ENCODE results near the gene IFNLR1. TPM values are rescaled to one million over a fixed set of nuclear protein-coding genes. Genes with fewer than 3 reads are reported as not detected.

Gene IFNLR1
- total RNA-seq, 1 experiment from 2014 or later: 9.6 TPM

- Histone ChIP-seq H3K4me2 (ENCODE audit: insufficient read depth, insufficient read length, low read length) (no peak overlapping the region), H3K56ac (ENCODE audit: insufficient read length, low read depth, low read length) (no peak overlapping the region), H3K14ac (ENCODE audit: insufficient read depth, low read length) (no peak overlapping the region), H4K5ac (ENCODE audit: insufficient read length, low read depth, low read length) (no peak overlapping the region), H2BK12ac (ENCODE audit: insufficient read length, low read depth, low read length) (no peak overlapping the region), H4K8ac (replicated peaks; ENCODE audit: insufficient read length, low read depth, low read length) (no peak overlapping the region), H4K91ac (ENCODE audit: insufficient read length, low read depth, low read length) (no peak overlapping the region), H3K79me2 (ENCODE audit: insufficient read depth, low read length) (no peaks in the 10 kb centered on the region), H3K9ac (ENCODE audit: extremely low read depth, insufficient read length, low read length) (no peak overlapping the region), H2BK20ac (ENCODE audit: low read depth, low read length, poor library complexity, severe bottlenecking) (no peak overlapping the region), H2AK5ac (ENCODE audit: insufficient read length, low read length) (no peak overlapping the region), H3K18ac (ENCODE audit: insufficient read length, low read depth, low read length) (no peak overlapping the region), H2BK120ac (ENCODE audit: low read depth, low read length, poor library complexity, severe bottlenecking) (no peak overlapping the region), H3K4ac (ENCODE audit: low read depth, low read length) (no peak overlapping the region), H3K9me3 (ENCODE audit: control insufficient read depth, low read depth, low read length) (no peaks in the 10 kb centered on the region), H2BK15ac (ENCODE audit: low read depth, low read length) (no peak overlapping the region), H3K27me3 (ENCODE audit: insufficient read depth, low read length) (no peaks in the 10 kb centered on the region), H3T11ph (ENCODE audit: low read length) (no peak overlapping the region), H3K23me2 (ENCODE audit: insufficient read length, low read depth, low read length, poor library complexity, severe bottlenecking) (no peaks in the 10 kb centered on the region), H3K27ac (ENCODE audit: insufficient read length, low read depth, low read length) (no peak overlapping the region), H3K79me1 (ENCODE audit: insufficient read depth, low read depth, low read length, poor library complexity, severe bottlenecking) (no peaks in the 10 kb centered on the region), H3K23ac (ENCODE audit: insufficient read length, low read depth, low read length) (no peak overlapping the region), H4K20me1 (ENCODE audit: control insufficient read depth, insufficient read depth, insufficient read length) (no peaks in the 10 kb centered on the region), H3K4me1 (ENCODE audit: insufficient read depth, low read length) (no peaks in the 10 kb centered on the region), H2AFZ (ENCODE audit: low read length) (no peak overlapping the region), H2BK5ac (ENCODE audit: insufficient read length, low read length) (no peak overlapping the region)
- H3K27ac Mint-ChIP-seq: no peak overlapping the region
- H3K9me3 Mint-ChIP-seq: peaks cover 0 to 4% of the 10 kb centered on the region in 2 experiments; a peak in 1 of 5 replicates
- WGBS (ENCODE audit: extremely low coverage, insufficient read length, low lambda C conversion rate): no CpG with 5 or more reads among the region's 2 CpGs
- DNase-seq: no peak
- no peak overlapping the region for H3K4me3 Mint-ChIP-seq
- peaks cover 19 to 20% of the 10 kb centered on the region in 2 experiments for H3K4me1 Mint-ChIP-seq
- peaks cover 0 to 5% (median 0%) of the 10 kb centered on the region in 3 experiments; a peak in 1 of 7 replicates for H3K36me3 Mint-ChIP-seq (ENCODE audit: insufficient read depth in 1 of 3, low read depth in 3 of 3)
- no peaks in the 10 kb centered on the region for H3K27me3 Mint-ChIP-seq (ENCODE audit: low read depth)
- TF ChIP-seq CTCF (conservative IDR thresholded peaks at IDR 0.05): no peak
Observed at GRCh38 chr1:24124980-24125379, 62.1 kb downstream of the IFNLR1 start.

All from H9 (cell line).